HL-60 (cell line): ENCODE data around the gene LRP1B.

Experiments used
- DNase-seq, 2 experiments: peaks; one replicate each; pipeline ENCODE4 v3.0.0-alpha.2; 2010 to 2020; ENCODE audit warnings: low read depth in 1 of 2, low spot score in 1 of 2
- H3K27ac ChIP-seq: fragments of 250-450 bp; sonication (Bioruptor Pico); replicated peaks from 2 replicates; pipeline ENCODE4 v1.5.1; 2020; ENCODE audit warnings: mild to moderate bottlenecking, moderate library complexity
- H3K27me3 ChIP-seq: fragments of 250-450 bp; sonication (Bioruptor Pico); 2 replicates; pipeline ENCODE4 v1.5.1; 2021; ENCODE audit warnings: mild to moderate bottlenecking, moderate library complexity; ENCODE audit not compliant: insufficient read depth, poor library complexity, severe bottlenecking
- H3K4me3 ChIP-seq: replicated peaks from 2 replicates; pipeline ENCODE4 v1.5.1; 2011; ENCODE audit warnings: mild to moderate bottlenecking, control low read depth, low read length; ENCODE audit not compliant: insufficient read depth
- CTCF ChIP-seq: IDR thresholded peaks from one replicate; pipeline ENCODE4 v1.5.1; 2011; ENCODE audit warnings: low read length, control low read depth, inconsistent platforms; ENCODE audit not compliant: insufficient read depth
- GABPA ChIP-seq: IDR thresholded peaks from 2 replicates; pipeline ENCODE4 v1.6.1; 2012; ENCODE audit warnings: low read depth
- POLR2AphosphoS5 ChIP-seq: IDR thresholded peaks from 2 replicates; pipeline ENCODE4 v1.6.1; 2012; ENCODE audit warnings: low read depth
- REST ChIP-seq: IDR thresholded peaks from 2 replicates; pipeline ENCODE4 v1.6.1; 2012; ENCODE audit warnings: low read depth; ENCODE audit not compliant: insufficient replicate concordance
- SPI1 ChIP-seq: IDR thresholded peaks from 2 replicates; pipeline ENCODE4 v1.6.1; 2012; ENCODE audit warnings: low read depth, mild to moderate bottlenecking, borderline replicate concordance

Gene LRP1B

GRCh38 chr2:140205093-140205492 lies 1925.7 kb downstream of the LRP1B start:
- Histone ChIP-seq H3K27ac (no peak overlapping the region), H3K27me3 (no peaks in the 10 kb centered on the region), H3K4me3 (no peak overlapping the region)
- no peak for TF ChIP-seq POLR2AphosphoS5
- TF ChIP-seq REST: no peak
- no peak for TF ChIP-seq CTCF
- TF ChIP-seq GABPA: no peak
- TF ChIP-seq SPI1: no peak
- no peak for DNase-seq

DNA sequence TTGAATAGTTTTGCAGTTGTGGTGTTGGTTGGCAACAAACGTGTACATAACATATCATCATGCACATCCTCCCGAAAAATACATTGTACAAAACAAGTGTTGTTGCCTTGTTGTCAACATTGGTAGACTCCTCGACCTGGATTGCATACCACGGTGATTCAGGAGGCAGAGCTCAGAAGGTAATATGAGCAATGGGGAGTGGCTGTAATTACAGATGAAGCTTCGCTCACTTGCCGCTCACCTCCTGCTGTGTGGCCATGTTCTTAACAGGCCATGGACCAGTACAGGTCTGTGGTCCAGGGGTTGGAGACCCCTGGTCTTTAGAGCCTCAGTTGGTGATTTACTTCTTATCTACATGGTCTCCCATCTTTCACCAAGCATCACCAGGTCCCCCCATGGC lies 1927.5 kb downstream of the LRP1B start:
- TF ChIP-seq POLR2AphosphoS5: no peak
- TF ChIP-seq REST: no peak
- no peak for TF ChIP-seq CTCF
- no peak for TF ChIP-seq GABPA
- no peak for TF ChIP-seq SPI1
- Histone ChIP-seq H3K27ac (no peak overlapping the region), H3K4me3 (no peak overlapping the region), H3K27me3 (no peaks in the 10 kb centered on the region)
- no peak for DNase-seq

GRCh38 chr2:140201572-140201971 lies 1929.2 kb downstream of the LRP1B start:
- H3K4me3 ChIP-seq: no peak overlapping the region
- TF ChIP-seq REST (no peak), SPI1 (no peak), POLR2AphosphoS5 (no peak), CTCF (no peak), GABPA (no peak)
- no peak for DNase-seq
- no peak overlapping the region for H3K27ac ChIP-seq
- H3K27me3 ChIP-seq: no peaks in the 10 kb centered on the region
